ENCODE measurements around the gene LAIR1.

Gene LAIR1

GRCh38 chr19:54319892-54320670, 44.6 kb downstream of the LAIR1 start:
- no peak for FAIRE-seq
- TF ChIP-seq CTCF (IDR thresholded peaks at IDR 0.05; ENCODE audit: insufficient read depth, missing control alignments) = no peak

GRCh38 chr19:54319049-54319448, 45.7 kb downstream of the LAIR1 start:
- no peak for FAIRE-seq

More at GRCh38 chr19:54319892-54320670, 44.6 kb downstream of the LAIR1 start:
- DNase-seq (ENCODE audit: insufficient read length, low spot score) = no peak

GRCh38 chr19:54317965-54318240, 46.8 kb downstream of the LAIR1 start:
- FAIRE-seq (no peak), DNase-seq (ENCODE audit: insufficient read length, low spot score) (no peak)
- TF ChIP-seq CTCF (IDR thresholded peaks at IDR 0.05; ENCODE audit: insufficient read depth, missing control alignments) = no peak

More at GRCh38 chr19:54319049-54319448, 45.7 kb downstream of the LAIR1 start:
- no peak for DNase-seq (ENCODE audit: insufficient read length, low spot score)
- TF ChIP-seq CTCF (IDR thresholded peaks at IDR 0.05; ENCODE audit: insufficient read depth, missing control alignments) = no peak

GRCh38 chr19:54317108-54317964, 47.4 kb downstream of the LAIR1 start:
- DNase-seq (ENCODE audit: insufficient read length, low spot score) (no peak), FAIRE-seq (no peak)
- TF ChIP-seq CTCF (IDR thresholded peaks at IDR 0.05; ENCODE audit: insufficient read depth, missing control alignments) = no peak

GRCh38 chr19:54316746-54317107, 48.0 kb downstream of the LAIR1 start:
- no peak for DNase-seq (ENCODE audit: insufficient read length, low spot score)
- FAIRE-seq = no peak
- no peak for TF ChIP-seq CTCF (IDR thresholded peaks at IDR 0.05; ENCODE audit: insufficient read depth, missing control alignments)

GRCh38 chr19:54315956-54316355, 48.8 kb downstream of the LAIR1 start:
- no peak for TF ChIP-seq CTCF (IDR thresholded peaks at IDR 0.05; ENCODE audit: insufficient read depth, missing control alignments)
- DNase-seq (ENCODE audit: insufficient read length, low spot score) (no peak), FAIRE-seq (no peak)
